Measurements from ENCODE around the gene NSG2. TPM values are rescaled to one million over a fixed set of nuclear protein-coding genes. Genes with fewer than 3 reads are reported as not detected.
A peak's percentile ranks its signal among the peaks of the same experiment; 100 is the strongest.

NSG2 gene
- total RNA-seq, 2 experiments from 2014 or later = not detected

DNA sequence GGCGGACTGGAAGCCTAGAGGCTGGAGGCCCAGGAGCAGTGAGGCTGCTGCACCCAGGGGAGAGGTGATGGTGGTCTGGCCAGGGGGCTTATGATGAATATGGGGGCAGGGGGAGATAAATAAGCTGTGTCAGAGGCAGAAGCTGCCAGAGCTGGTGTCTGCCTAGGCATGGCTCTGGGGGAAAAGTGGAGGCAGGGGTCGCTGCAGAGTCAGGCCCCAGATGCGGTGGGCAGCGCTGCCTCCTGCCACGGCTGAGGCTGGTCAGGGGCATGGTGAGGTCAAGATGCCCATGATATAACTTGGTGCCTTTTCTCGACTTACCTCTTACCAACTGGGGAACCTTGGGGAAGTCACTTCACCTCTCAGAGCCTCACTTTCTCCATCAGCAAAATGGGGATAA, 51.1 kb downstream of the NSG2 start:
- ChIA-PET POLR2A (interaction anchor here (1.8 kb wide), 1 partner anchor 12 kb away, joined by 9 read pairs; no protein-coding TSS in a partner anchor), CTCF (ENCODE audit: unreplicated experiment) (no interaction called here)
- BruUV-seq (replicated peaks) = no TSS peak
- peak overlapping the region; percentile 59 for H3K27ac ChIP-seq (ENCODE audit: low read depth, low read length, poor library complexity, severe bottlenecking)
- H2AFZ ChIP-seq (ENCODE audit: low read length) = no peak overlapping the region
- intact Hi-C loops (cut with micrococcal nuclease; ENCODE audit: unreplicated experiment) = loop anchor here (10.0 kb wide), 1 partner anchor 482 kb away; the partner anchor contains the start of gene BOD1
- no peak overlapping the region for H3K4me3 ChIP-seq (ENCODE audit: low read depth, low read length, poor library complexity, severe bottlenecking)
- no peaks in the 10 kb centered on the region for H3K9me3 ChIP-seq (ENCODE audit: low read length)
- TF ChIP-seq, protein P1, sequence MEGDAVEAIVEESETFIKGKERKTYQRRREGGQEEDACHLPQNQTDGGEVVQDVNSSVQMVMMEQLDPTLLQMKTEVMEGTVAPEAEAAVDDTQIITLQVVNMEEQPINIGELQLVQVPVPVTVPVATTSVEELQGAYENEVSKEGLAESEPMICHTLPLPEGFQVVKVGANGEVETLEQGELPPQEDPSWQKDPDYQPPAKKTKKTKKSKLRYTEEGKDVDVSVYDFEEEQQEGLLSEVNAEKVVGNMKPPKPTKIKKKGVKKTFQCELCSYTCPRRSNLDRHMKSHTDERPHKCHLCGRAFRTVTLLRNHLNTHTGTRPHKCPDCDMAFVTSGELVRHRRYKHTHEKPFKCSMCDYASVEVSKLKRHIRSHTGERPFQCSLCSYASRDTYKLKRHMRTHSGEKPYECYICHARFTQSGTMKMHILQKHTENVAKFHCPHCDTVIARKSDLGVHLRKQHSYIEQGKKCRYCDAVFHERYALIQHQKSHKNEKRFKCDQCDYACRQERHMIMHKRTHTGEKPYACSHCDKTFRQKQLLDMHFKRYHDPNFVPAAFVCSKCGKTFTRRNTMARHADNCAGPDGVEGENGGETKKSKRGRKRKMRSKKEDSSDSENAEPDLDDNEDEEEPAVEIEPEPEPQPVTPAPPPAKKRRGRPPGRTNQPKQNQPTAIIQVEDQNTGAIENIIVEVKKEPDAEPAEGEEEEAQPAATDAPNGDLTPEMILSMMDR (conservative IDR thresholded peaks at IDR 0.05; ENCODE audit: low read length) = peak; percentile 55
- no peak for TF ChIP-seq EZH2phosphoT487 (IDR thresholded peaks at IDR 0.05; ENCODE audit: borderline replicate concordance, low read depth, low read length)
- H3K9me2 ChIP-seq (ENCODE audit: insufficient read depth, low read length) = no peaks in the 10 kb centered on the region
- no peaks in the 10 kb centered on the region for H3K79me2 ChIP-seq (ENCODE audit: insufficient read depth, low read depth, low read length)
- peak overlapping the region; percentile 59; the same call in 1 of the 2 replicates for H3K4me2 ChIP-seq (ENCODE audit: low read length)
- DNase-seq (ENCODE audit: low spot score) = no peak
- H3K4me1 ChIP-seq (ENCODE audit: insufficient read depth, low read length, poor library complexity, severe bottlenecking) = peaks cover 76% of the 10 kb centered on the region
- no peaks in the 10 kb centered on the region for H3K36me3 ChIP-seq (ENCODE audit: insufficient read depth, low read length)
- H4K20me1 ChIP-seq (ENCODE audit: insufficient read depth, low read length) = no peaks in the 10 kb centered on the region

DNA sequence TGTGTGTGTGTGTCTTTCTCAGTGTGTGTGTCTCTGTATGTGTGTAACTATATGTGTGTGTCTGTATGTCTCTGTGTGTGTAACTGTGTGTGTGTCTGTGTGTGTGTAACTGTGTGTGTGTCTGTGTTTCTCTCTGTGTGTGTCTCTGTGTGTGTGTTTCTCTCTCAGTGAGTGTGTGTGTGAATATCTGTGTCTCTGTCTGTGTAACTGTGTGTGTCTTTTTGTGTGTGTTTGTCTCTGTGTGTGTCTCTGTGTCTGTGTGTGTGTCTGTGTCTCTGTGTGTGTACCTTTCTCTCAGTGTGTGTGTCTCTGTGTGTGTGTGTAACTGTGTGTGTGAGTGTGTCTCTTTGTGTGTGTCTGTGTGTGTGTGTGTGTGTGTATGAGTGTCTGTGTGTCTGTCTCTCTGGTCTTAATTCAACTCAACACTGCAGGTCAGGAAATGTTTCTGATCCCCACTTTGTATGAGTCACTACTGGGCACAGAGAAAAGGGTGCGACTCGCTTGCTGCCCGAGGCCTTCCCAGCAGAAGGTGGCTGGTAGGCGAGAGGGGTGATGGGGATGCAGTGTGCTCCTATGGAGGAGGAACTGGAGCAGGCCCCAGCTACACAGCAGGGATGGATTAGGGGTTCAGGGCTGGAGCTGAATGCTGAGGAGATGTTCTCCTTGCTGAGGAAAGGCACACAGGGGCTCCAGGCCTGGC, 52.1 kb downstream of the NSG2 start:
- no peaks in the 10 kb centered on the region for H3K36me3 ChIP-seq (ENCODE audit: insufficient read depth, low read length)
- CTCF ChIA-PET (ENCODE audit: unreplicated experiment) = no interaction called here
- H3K4me1 ChIP-seq (ENCODE audit: insufficient read depth, low read length, poor library complexity, severe bottlenecking) = peaks cover 76% of the 10 kb centered on the region
- H2AFZ ChIP-seq (ENCODE audit: low read length) = no peak overlapping the region; the same call in 1 of the 2 replicates
- no peaks in the 10 kb centered on the region for H4K20me1 ChIP-seq (ENCODE audit: insufficient read depth, low read length)
- intact Hi-C loops (cut with micrococcal nuclease; ENCODE audit: unreplicated experiment) = loop anchor here (1.0 to 10.0 kb wide), 2 partner anchors 13 to 483 kb away; partner anchors contain the start of gene BOD1
- no peak for DNase-seq (ENCODE audit: low spot score)
- H3K9me2 ChIP-seq (ENCODE audit: insufficient read depth, low read length) = no peaks in the 10 kb centered on the region
- peak overlapping the region; percentile 73 for H3K27ac ChIP-seq (ENCODE audit: low read depth, low read length, poor library complexity, severe bottlenecking)
- BruUV-seq (replicated peaks) = no TSS peak
- H3K79me2 ChIP-seq (ENCODE audit: insufficient read depth, low read depth, low read length) = no peaks in the 10 kb centered on the region
- TF ChIP-seq, protein P1 (conservative IDR thresholded peaks at IDR 0.05; ENCODE audit: low read length) = no peak
- no peak for TF ChIP-seq EZH2phosphoT487 (IDR thresholded peaks at IDR 0.05; ENCODE audit: borderline replicate concordance, low read depth, low read length)
- peak overlapping the region; percentile 64 for H3K4me2 ChIP-seq (ENCODE audit: low read length)
- no peaks in the 10 kb centered on the region for H3K9me3 ChIP-seq (ENCODE audit: low read length)
- POLR2A ChIA-PET = interaction anchor here (0.6 to 1.4 kb wide), 2 partner anchors 12 to 54 kb away, joined by 3 to 4 read pairs; no protein-coding TSS in a partner anchor
- H3K4me3 ChIP-seq (ENCODE audit: low read depth, low read length, poor library complexity, severe bottlenecking) = peak overlapping the region; percentile 20

- TF ChIP-seq, protein P1 (conservative IDR thresholded peaks at IDR 0.05; ENCODE audit: low read length) = no peak
- TF ChIP-seq EZH2phosphoT487 (IDR thresholded peaks at IDR 0.05; ENCODE audit: borderline replicate concordance, low read depth, low read length) = no peak
- H3K9me3 ChIP-seq (ENCODE audit: low read length) = no peaks in the 10 kb centered on the region
- POLR2A ChIA-PET = interaction anchor here (0.5 to 1.4 kb wide), 5 partner anchors 14 to 278 kb away, joined by 3 to 4 read pairs (median 3); no protein-coding TSS in a partner anchor
- no TSS peak for BruUV-seq (replicated peaks)
- CTCF ChIA-PET (ENCODE audit: unreplicated experiment) = no interaction called here
- H3K4me2 ChIP-seq (ENCODE audit: low read length) = peak overlapping the region; percentile 64
- H3K79me2 ChIP-seq (ENCODE audit: insufficient read depth, low read depth, low read length) = no peaks in the 10 kb centered on the region
- H3K36me3 ChIP-seq (ENCODE audit: insufficient read depth, low read length) = no peaks in the 10 kb centered on the region
- DNase-seq (ENCODE audit: low spot score) = peak; percentile 84
- intact Hi-C loops (cut with micrococcal nuclease; ENCODE audit: unreplicated experiment) = loop anchor here (1.0 to 10.0 kb wide), 2 partner anchors 14 to 484 kb away; partner anchors contain the start of gene BOD1
- peak overlapping the region; percentile 69 for H2AFZ ChIP-seq (ENCODE audit: low read length)
- peak overlapping the region; percentile 20 for H3K4me3 ChIP-seq (ENCODE audit: low read depth, low read length, poor library complexity, severe bottlenecking)
- H4K20me1 ChIP-seq (ENCODE audit: insufficient read depth, low read length) = no peaks in the 10 kb centered on the region
- H3K9me2 ChIP-seq (ENCODE audit: insufficient read depth, low read length) = no peaks in the 10 kb centered on the region
- H3K4me1 ChIP-seq (ENCODE audit: insufficient read depth, low read length, poor library complexity, severe bottlenecking) = peaks cover 76% of the 10 kb centered on the region
- H3K27ac ChIP-seq (ENCODE audit: low read depth, low read length, poor library complexity, severe bottlenecking) = peak overlapping the region; percentile 73
Observed at GRCh38 chr5:174098694-174099093, 53.2 kb downstream of the NSG2 start.
